Measurements from ENCODE around the gene ADCY3. TPM values are rescaled to one million over a fixed set of nuclear protein-coding genes. Genes with fewer than 3 reads are reported as not detected.

ADCY3 gene
- total and polyA plus RNA-seq, 9 of the 15 experiments (the other 6 are each of a cell fraction or from before 2014, with no cell fraction given): 1.5 to 54.8 (median 26.3) TPM

DNA sequence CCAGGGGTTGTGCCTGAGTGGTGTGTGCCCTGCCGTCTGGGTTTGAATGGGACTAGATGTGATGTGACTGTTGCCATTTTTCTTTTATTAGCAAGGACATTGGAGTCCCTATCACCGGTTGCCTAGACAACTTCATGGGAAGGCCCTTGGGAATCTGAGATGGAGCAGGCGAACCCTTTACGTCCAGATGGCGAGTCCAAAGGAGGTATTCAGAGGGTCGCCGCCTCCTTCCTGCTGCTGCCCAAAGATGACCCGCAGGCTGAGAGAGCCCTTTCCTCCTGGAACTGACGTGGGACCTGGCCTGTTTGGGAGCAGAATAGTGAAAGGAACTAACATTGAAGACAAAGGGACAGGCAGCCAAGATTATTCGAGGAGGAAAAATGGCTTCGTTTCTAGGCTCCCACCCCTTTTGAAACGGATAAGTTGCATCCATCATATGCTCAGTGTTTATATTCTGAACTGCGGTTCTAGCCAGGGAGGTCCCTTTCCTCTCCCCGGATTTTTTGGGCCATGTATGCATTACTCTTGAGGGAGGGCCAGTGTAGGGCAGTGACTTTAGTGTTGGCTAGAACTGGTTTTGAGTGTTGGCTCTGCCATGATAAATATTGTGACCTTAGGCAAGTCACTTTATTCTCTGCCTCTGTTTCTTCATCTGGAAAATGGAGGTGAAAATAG, 126.1 kb downstream of the ADCY3 start (continued):
- TF ChIP-seq, protein P1, sequence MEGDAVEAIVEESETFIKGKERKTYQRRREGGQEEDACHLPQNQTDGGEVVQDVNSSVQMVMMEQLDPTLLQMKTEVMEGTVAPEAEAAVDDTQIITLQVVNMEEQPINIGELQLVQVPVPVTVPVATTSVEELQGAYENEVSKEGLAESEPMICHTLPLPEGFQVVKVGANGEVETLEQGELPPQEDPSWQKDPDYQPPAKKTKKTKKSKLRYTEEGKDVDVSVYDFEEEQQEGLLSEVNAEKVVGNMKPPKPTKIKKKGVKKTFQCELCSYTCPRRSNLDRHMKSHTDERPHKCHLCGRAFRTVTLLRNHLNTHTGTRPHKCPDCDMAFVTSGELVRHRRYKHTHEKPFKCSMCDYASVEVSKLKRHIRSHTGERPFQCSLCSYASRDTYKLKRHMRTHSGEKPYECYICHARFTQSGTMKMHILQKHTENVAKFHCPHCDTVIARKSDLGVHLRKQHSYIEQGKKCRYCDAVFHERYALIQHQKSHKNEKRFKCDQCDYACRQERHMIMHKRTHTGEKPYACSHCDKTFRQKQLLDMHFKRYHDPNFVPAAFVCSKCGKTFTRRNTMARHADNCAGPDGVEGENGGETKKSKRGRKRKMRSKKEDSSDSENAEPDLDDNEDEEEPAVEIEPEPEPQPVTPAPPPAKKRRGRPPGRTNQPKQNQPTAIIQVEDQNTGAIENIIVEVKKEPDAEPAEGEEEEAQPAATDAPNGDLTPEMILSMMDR (IDR thresholded peaks at IDR 0.05 in 2 of 3, conservative IDR thresholded peaks at IDR 0.05 in 1 of 3; ENCODE audit: insufficient read depth in 2 of 3, low read depth in 1 of 3, low read length in 3 of 3): no peak
- TF ChIP-seq, protein P2, sequence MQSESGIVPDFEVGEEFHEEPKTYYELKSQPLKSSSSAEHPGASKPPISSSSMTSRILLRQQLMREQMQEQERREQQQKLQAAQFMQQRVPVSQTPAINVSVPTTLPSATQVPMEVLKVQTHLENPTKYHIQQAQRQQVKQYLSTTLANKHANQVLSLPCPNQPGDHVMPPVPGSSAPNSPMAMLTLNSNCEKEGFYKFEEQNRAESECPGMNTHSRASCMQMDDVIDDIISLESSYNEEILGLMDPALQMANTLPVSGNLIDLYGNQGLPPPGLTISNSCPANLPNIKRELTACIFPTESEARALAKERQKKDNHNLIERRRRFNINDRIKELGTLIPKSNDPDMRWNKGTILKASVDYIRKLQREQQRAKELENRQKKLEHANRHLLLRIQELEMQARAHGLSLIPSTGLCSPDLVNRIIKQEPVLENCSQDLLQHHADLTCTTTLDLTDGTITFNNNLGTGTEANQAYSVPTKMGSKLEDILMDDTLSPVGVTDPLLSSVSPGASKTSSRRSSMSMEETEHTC (IDR thresholded peaks at IDR 0.05): no peak
- TF ChIP-seq ELF2 (CRISPR knock-in tag; IDR thresholded peaks at IDR 0.05): no peak
- TF ChIP-seq, protein P3, sequence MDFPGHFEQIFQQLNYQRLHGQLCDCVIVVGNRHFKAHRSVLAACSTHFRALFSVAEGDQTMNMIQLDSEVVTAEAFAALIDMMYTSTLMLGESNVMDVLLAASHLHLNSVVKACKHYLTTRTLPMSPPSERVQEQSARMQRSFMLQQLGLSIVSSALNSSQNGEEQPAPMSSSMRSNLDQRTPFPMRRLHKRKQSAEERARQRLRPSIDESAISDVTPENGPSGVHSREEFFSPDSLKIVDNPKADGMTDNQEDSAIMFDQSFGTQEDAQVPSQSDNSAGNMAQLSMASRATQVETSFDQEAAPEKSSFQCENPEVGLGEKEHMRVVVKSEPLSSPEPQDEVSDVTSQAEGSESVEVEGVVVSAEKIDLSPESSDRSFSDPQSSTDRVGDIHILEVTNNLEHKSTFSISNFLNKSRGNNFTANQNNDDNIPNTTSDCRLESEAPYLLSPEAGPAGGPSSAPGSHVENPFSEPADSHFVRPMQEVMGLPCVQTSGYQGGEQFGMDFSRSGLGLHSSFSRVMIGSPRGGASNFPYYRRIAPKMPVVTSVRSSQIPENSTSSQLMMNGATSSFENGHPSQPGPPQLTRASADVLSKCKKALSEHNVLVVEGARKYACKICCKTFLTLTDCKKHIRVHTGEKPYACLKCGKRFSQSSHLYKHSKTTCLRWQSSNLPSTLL (IDR thresholded peaks at IDR 0.05): no peak
- TF ChIP-seq ZBTB7A (IDR thresholded peaks at IDR 0.05; ENCODE audit: borderline replicate concordance, control insufficient read depth, low read depth, low read length): no peak
- TF ChIP-seq MBD2 (IDR thresholded peaks at IDR 0.05; ENCODE audit: borderline replicate concordance, low read depth): no peak
- no peak for TF ChIP-seq CBX3 (IDR thresholded peaks at IDR 0.05; ENCODE audit: borderline replicate concordance in 1 of 2, low read length in 2 of 2)
- no peak for TF ChIP-seq ZNF586 (CRISPR knock-in tag; conservative IDR thresholded peaks at IDR 0.05)
- no peak for TF ChIP-seq NEUROD1 (IDR thresholded peaks at IDR 0.05; ENCODE audit: borderline replicate concordance, low read depth, low read length, partially characterized antibody)
- no peak for TF ChIP-seq LARP7 (IDR thresholded peaks at IDR 0.05)
- TF ChIP-seq ZNF445 (CRISPR knock-in tag; IDR thresholded peaks at IDR 0.05; ENCODE audit: low read depth): no peak
- TF ChIP-seq YY1 (IDR thresholded peaks at IDR 0.05; ENCODE audit: borderline replicate concordance in 1 of 3, control insufficient read depth in 1 of 3, extremely low read depth in 1 of 3, insufficient read depth in 3 of 3, insufficient read length in 1 of 3, insufficient replicate concordance in 2 of 3, low read depth in 1 of 3, low read length in 2 of 3): peak in 1 of 3 experiments; percentile 45
- no peak for TF ChIP-seq ZNF282 (CRISPR knock-in tag; IDR thresholded peaks at IDR 0.05)
- no peak for TF ChIP-seq LEF1 (IDR thresholded peaks at IDR 0.05)
- TF ChIP-seq, protein P4, sequence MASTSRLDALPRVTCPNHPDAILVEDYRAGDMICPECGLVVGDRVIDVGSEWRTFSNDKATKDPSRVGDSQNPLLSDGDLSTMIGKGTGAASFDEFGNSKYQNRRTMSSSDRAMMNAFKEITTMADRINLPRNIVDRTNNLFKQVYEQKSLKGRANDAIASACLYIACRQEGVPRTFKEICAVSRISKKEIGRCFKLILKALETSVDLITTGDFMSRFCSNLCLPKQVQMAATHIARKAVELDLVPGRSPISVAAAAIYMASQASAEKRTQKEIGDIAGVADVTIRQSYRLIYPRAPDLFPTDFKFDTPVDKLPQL (IDR thresholded peaks at IDR 0.05; ENCODE audit: extremely low read depth, insufficient read length): no peak
- TF ChIP-seq BRCA1 (IDR thresholded peaks at IDR 0.05): no peak
- no peak for TF ChIP-seq BRCA1 (CRISPR knock-in tag; IDR thresholded peaks at IDR 0.05)
- TF ChIP-seq BRD4 (IDR thresholded peaks at IDR 0.05): no peak
- TF ChIP-seq ZSCAN32 (CRISPR knock-in tag; IDR thresholded peaks at IDR 0.05): no peak
- TF ChIP-seq ZFPM2 (CRISPR knock-in tag; IDR thresholded peaks at IDR 0.05): no peak
- TF ChIP-seq SRF (CRISPR knock-in tag; IDR thresholded peaks at IDR 0.05): no peak
- no peak for TF ChIP-seq ZNF561 (CRISPR knock-in tag; conservative IDR thresholded peaks at IDR 0.05)
- no peak for TF ChIP-seq DIDO1 (tag; IDR thresholded peaks at IDR 0.05; ENCODE audit: low read depth)
- TF ChIP-seq SRSF7 (optimal IDR thresholded peaks at IDR 0.05; ENCODE audit: low read depth, low read length): no peak
